Kidney (tissue), 14 donors: ENCODE measurements around the gene ZNF394. TPM values are rescaled to one million over a fixed set of nuclear protein-coding genes. Genes with fewer than 3 reads are reported as not detected.
A peak's percentile ranks its signal among the peaks of the same experiment; 100 is the strongest.

Source experiments
- DNase-seq, 5 donors: peaks; one replicate each; pipeline ENCODE4 v3.0.0-alpha.2; 2013 to 2020
- FAIRE-seq: peaks from 2 replicates; lab custom pipeline; 2012; peaks lifted over from hg19 to GRCh38; lab: Jason Lieb, UNC
- H3K27ac ChIP-seq, 2 donors: one replicate each; pipeline ENCODE4 v1.7.0; 2013; ENCODE audit warnings: low read depth in 2 of 2, low read length in 2 of 2, inconsistent platforms in 1 of 2
- H3K27me3 ChIP-seq: one replicate; pipeline ENCODE4 v1.7.1; 2013; ENCODE audit warnings: low read length, inconsistent platforms; ENCODE audit not compliant: control insufficient read depth, insufficient read depth
- H3K36me3 ChIP-seq, 3 donors: one replicate each; pipeline versions ENCODE4 v1.7.0 to v1.7.1; 2013; ENCODE audit warnings: low read length in 3 of 3, control low read depth in 1 of 3, inconsistent platforms in 1 of 3; ENCODE audit not compliant: insufficient read depth in 3 of 3, control insufficient read depth in 2 of 3
- H3K4me1 ChIP-seq, 3 donors: one replicate each; pipeline versions ENCODE4 v1.7.0 to v1.7.1; 2013; ENCODE audit warnings: low read length in 3 of 3, inconsistent platforms in 1 of 3, low read depth in 1 of 3; ENCODE audit not compliant: control insufficient read depth in 2 of 3, insufficient read depth in 2 of 3
- H3K4me3 ChIP-seq, 3 donors: one replicate each; pipeline versions ENCODE4 v1.7.0 to v1.8.1; 2013; ENCODE audit warnings: low read length in 3 of 3, control low read depth in 1 of 3, inconsistent platforms in 1 of 3
- H3K9ac ChIP-seq, 3 donors: one replicate each; pipeline versions ENCODE4 v1.7.0 to v1.7.1; 2013; ENCODE audit warnings: low read length in 3 of 3, control low read depth in 1 of 3, inconsistent platforms in 1 of 3
- H3K9me3 ChIP-seq, 3 donors: one replicate each; pipeline versions ENCODE4 v1.7.0 to v1.7.1; 2013; ENCODE audit warnings: low read length in 3 of 3, control low read depth in 1 of 3, inconsistent platforms in 1 of 3; ENCODE audit not compliant: control insufficient read depth in 2 of 3, insufficient read depth in 1 of 3
- intact Hi-C: fragments of 100-400 bp; cut with DNase I; formaldehyde crosslinking; loops from one replicate; pipeline ENCODE4 v1.11.1; 2022
- polyA plus RNA-seq: library from polyadenylated mRNA; stranded (reverse); fragments of 350-450 nt; fragmentation: Illumina TruSeq; extraction: RNeasy Lipid Tissue Mini Kit (QIAGEN cat#74804); gene quantifications from one replicate; pipeline ENCODE4 v1.2.3, GENCODE V29; 2014; ENCODE audit warnings: low read depth, low replicate concordance; ENCODE audit not compliant: insufficient read depth
- total RNA-seq: library from RNA; stranded (reverse); fragmentation: NEBNext Ultra II Directional; extraction: Animal tissue kit (Norgen Biotek cat#: 25700); gene quantifications from one replicate; pipeline ENCODE4 v1.2.1, GENCODE V29; 2021
- TF ChIP-seq, protein P1 (sequence below): IDR thresholded peaks from 3 replicates; pipeline ENCODE4 v1.5.1; 2012; ENCODE audit warnings: mild to moderate bottlenecking, moderate library complexity, borderline replicate concordance; ENCODE audit not compliant: insufficient read depth; ENCODE audit errors: extremely low read depth
- donor health status: control.
- donor health status: control.
- donor health status: control.
- donor health status: control.
- donor health status: control.
- donor health status: DM: yes; HTN: yes; CAD: no.
- donor health status: Normal renal cell carcinoma (clear cell type).

The ZNF394 gene
- total and polyA plus RNA-seq, 2 donors from 2014 or later: 15.7 to 33.6 TPM

DNA sequence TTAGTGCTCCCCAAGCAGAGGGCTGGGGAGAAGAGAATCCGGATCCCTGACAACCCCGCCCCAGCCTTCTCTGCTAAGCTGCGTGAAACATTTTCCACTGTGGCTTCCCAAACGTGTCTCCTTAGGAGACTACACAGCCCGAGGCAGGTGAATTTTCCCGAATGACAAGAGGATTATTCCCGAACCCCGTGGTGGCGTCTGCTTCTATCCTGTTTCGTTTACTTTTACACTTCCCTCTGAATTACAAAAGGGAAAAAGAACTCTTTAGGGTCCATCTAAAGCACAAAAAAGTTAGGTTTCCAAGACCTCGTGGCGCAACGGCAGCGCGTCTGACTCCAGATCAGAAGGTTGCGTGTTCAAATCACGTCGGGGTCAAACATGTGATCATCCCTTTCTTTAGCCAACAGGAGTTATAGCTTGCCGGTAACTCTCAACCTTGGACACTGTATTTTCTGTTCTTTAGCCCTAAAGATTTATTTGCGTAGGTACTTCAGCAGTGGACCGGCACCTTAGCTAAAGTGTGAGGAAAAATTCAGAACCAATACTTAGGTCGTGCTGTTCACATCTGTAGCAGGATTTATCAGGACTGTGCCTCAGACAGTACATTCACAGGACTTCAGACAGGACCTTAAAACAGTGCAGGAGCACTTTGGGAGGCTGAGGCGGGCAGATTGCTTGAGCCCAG is 30.6 kb downstream of the ZNF394 start:
- FAIRE-seq: no peak
- H3K4me1 ChIP-seq: peaks cover 0 to 10% (median 7%) of the 10 kb centered on the region in 3 donors
- H3K9ac ChIP-seq: no peak overlapping the region
- intact Hi-C loops: no loop called here
- DNase-seq: no peak
- H3K27ac ChIP-seq: no peak overlapping the region
- no peaks in the 10 kb centered on the region for H3K27me3 ChIP-seq
- TF ChIP-seq, protein P1, sequence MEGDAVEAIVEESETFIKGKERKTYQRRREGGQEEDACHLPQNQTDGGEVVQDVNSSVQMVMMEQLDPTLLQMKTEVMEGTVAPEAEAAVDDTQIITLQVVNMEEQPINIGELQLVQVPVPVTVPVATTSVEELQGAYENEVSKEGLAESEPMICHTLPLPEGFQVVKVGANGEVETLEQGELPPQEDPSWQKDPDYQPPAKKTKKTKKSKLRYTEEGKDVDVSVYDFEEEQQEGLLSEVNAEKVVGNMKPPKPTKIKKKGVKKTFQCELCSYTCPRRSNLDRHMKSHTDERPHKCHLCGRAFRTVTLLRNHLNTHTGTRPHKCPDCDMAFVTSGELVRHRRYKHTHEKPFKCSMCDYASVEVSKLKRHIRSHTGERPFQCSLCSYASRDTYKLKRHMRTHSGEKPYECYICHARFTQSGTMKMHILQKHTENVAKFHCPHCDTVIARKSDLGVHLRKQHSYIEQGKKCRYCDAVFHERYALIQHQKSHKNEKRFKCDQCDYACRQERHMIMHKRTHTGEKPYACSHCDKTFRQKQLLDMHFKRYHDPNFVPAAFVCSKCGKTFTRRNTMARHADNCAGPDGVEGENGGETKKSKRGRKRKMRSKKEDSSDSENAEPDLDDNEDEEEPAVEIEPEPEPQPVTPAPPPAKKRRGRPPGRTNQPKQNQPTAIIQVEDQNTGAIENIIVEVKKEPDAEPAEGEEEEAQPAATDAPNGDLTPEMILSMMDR: no peak
- no peak overlapping the region for H3K4me3 ChIP-seq
- H3K9me3 ChIP-seq: no peaks in the 10 kb centered on the region
- no peaks in the 10 kb centered on the region for H3K36me3 ChIP-seq

DNA sequence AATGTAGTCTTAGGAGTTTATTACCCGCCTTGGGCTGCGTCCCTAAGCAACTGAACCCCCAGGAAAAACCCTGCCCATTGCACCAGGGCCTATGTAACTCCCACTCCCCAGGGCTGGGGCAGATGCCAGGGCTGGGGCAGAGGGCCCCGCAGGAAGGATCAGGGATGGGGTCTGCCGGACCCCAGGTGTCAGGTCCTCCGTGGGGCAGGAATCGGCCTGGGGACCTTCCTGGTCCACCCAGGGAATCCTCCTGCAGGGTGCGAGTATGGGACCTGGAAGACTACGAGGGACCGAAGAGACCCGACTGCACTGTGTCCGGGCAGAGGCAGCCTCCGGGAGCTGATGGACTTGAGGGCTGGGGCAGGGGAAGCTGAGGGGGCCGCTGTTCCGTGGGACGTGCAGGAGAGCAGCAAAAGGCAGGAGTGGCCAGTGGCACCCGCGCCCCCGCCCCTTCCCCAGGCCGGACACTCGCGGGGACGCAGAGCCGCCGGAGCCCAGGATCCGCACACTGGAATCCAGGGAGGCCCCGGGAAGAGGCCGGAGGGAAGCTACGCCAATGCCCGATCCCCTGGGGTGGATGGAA is 31.7 kb downstream of the ZNF394 start:
- no peaks in the 10 kb centered on the region for H3K9me3 ChIP-seq
- peaks cover 0 to 4% (median 0%) of the 10 kb centered on the region in 3 donors for H3K36me3 ChIP-seq
- no peak overlapping the region for H3K27ac ChIP-seq
- H3K9ac ChIP-seq: no peak overlapping the region
- FAIRE-seq: no peak
- H3K4me3 ChIP-seq: no peak overlapping the region
- no peak for DNase-seq
- H3K27me3 ChIP-seq: no peaks in the 10 kb centered on the region
- peaks cover 0 to 7% (median 7%) of the 10 kb centered on the region in 3 donors for H3K4me1 ChIP-seq
- intact Hi-C loops: no loop called here
- TF ChIP-seq, protein P1: no peak

DNA sequence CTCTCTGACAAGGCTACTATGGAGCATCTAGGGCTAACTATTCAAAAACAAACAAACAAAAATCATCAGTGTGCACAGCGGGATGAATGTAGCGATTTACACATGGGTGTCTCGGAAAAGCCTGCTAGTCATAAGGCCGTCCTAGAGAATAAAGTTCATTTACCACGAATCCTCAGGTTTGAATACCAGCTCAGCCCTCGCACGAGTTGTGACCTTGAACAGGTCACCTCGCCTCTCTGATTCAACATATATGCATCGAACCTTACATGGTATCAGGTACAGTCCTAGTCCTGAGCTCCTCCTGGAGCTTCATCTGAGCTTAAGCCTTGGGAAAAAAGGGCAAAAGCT is 34.7 kb downstream of the ZNF394 start:
- Histone ChIP-seq H3K4me3 (peak overlapping the region; percentile 92 to 100 (median 94)), H3K36me3 (peaks cover 0 to 8% (median 2%) of the 10 kb centered on the region in 3 donors), H3K4me1 (peaks cover 0 to 5% (median 4%) of the 10 kb centered on the region in 3 donors), H3K9ac (peak overlapping the region; percentile 61 to 98 (median 64)), H3K9me3 (no peaks in the 10 kb centered on the region), H3K27ac (peak overlapping the region; percentile 51 to 89), H3K27me3 (no peaks in the 10 kb centered on the region)
- intact Hi-C loops: no loop called here
- DNase-seq (no peak), FAIRE-seq (no peak)
- TF ChIP-seq, protein P1: no peak
